Measurements from ENCODE around the gene TRAF7.

Gene TRAF7

GRCh38 chr16:2148714-2149629 lies 6.6 kb upstream of the TRAF7 start:
- DNase-seq: peak; percentile 20

GRCh38 chr16:2149630-2150417 lies 5.8 kb upstream of the TRAF7 start:
- DNase-seq: no peak

GRCh38 chr16:2150418-2151187 lies 5.0 kb upstream of the TRAF7 start:
- no peak for DNase-seq

DNA sequence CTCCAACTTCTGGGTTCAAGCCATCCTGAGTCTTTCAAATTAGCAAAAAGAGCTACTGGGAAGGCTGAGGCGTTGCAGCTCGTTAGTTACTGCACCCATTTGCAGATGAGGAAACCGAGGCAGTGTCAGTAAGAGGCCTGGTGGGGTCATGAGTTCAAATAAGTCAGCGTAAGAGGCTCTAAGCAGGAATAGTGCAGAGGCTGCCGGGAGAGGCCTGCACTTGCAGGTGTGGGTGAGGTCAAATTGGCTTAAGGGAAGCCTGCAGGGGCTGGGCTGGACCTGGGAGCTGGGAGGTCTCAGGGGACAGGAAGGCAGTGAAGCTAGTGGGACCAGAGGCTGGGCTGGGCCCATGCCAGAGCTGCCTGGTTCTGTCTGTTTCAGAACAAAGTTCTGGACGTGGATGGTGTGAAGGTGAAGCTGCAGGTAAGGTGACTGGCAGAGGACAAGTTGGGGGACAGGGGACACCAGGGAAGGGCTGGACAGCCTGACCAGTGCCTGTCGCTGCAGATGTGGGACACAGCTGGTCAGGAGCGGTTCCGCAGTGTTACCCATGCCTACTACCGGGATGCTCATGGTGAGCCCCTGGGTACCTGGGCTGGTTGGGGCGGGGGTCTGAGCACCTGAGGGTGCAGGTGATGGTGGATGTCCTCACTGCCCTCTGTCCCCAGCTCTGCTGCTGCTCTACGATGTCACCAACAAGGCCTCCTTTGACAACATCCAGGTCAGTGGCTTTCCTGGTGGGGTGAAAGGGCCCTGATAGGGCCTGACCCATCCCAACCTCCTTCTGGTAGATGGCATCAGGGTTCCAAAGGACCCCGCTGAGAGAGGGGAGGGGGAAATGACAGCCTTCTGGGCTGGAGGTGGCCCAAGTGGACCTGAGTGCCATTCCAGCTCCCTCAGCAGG lies 4.1 kb upstream of the TRAF7 start:
- no peak for DNase-seq

GRCh38 chr16:2152695-2153506 lies 2.7 kb upstream of the TRAF7 start:
- DNase-seq: no peak

GRCh38 chr16:2154533-2155090 lies 970 bp upstream of the TRAF7 start:
- DNase-seq: no peak

GRCh38 chr16:2155977-2156848 lies 631 bp downstream of the TRAF7 start:
- DNase-seq: no peak

DNA sequence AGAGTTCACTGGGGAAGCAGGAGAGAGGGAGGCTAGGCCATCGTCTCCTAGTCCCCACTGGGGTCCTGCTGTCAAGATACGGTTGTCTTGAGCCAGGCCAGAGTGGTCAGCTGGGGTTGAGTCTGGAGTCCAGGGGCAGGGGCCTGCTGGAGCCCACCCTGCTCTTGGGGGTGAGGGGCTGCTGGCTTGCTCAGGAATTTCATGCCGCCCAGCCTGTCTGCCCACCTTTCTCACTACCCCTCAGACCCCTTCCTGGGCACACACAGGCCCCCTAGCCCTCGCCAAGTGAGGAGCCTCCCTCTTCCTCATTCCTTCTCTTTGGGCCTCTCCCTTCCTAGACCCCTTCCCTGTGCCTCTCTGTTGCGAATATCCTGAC lies 1.3 kb downstream of the TRAF7 start:
- DNase-seq: no peak

DNA sequence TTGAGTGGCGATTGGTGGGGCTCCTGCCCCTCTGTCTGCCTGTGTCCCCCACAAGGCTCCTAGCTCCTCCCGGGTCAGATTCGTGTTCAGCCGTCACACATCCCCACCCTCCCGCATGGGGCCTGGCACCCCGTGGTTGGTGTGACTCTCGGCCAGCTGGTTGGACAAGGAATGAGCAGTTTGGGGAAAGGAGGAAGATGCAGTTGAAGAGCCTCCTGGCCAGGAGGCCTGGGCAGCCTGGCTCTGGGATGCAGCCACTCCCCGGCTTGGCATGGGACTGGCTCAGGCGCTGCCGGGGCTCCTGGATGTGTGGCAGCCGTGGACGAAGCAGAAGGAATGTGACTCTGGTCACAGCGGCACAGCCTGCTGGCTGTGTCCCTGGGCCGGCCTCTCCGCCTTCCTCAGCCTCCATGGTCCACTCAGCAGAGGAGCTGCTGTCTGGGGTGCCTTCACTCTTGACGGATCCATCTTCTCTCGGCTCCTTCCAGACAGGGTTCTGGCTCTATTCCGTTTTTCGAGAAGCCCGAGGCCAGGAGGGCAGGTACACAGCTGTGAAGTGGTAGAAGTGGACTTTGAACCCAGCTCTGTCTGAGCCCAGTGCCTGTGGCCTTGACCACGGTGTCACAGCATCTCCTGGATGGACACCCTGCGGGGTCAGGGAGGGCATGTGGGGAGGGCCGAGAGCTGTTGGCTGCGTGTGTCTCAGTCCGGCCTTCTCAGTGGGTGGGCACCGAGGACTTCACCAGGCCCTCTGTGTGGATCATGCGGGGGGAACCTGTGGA lies 2.1 kb downstream of the TRAF7 start:
- DNase-seq: no peak

GRCh38 chr16:2158262-2158638 lies 2.7 kb downstream of the TRAF7 start:
- DNase-seq: no peak

DNA sequence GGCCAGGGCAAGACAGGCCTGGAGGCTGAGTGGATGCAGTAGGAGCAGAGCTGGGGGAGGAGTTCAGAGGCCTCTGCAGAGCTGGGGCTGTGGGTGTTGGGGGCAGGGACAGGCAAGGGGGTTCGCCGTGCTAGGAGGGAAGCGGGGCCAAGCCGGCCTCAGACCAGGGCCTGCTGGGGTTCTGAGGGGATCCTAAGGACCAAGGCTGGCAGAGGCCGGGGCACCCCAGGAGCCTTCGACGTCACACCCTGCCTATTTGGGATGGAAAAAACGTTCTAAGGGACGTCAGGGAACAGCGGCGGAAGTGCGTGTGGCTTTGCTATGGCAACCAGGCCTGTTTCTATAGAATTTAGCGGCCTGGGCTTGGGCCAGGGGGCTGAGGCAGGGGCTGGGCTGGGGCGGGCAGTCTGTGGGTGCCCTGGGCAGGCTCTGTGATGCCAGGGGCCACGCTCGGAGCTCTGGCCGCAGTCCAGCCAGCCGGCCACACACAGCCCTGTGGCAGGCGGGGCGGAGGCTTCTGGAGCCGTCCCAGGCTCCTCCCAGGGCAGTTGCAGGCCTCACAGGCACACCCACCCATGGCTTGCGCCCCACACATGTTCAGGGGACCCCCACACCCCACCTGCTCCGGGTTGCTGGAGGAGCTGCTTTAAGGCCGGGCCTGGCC lies 3.7 kb downstream of the TRAF7 start:
- DNase-seq: no peak

- DNase-seq: no peak
Measured at GRCh38 chr16:2160915-2161551, 5.5 kb downstream of the TRAF7 start.

DNA sequence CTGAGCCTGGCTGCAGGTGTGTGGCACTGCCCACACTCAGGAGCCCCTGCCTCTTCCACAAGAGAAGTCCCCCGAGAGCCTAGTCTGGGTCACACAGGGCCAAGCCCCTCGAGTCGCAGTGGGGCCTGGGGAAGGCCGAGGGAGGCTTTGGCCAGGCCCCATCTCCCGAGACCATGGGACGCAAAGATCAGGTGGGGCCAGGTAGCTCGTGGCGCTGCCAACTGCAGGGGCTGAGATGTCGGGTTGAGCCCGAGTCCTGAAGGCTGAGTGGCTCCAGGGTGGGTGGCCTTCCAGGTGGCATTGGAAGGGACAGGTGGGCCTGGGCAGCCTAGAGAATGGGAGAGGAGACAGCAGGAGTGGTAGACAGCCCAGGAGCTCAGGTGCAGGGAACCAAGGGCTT lies 6.3 kb downstream of the TRAF7 start:
- no peak for DNase-seq

GRCh38 chr16:2162676-2163118 lies 7.1 kb downstream of the TRAF7 start:
- no peak for DNase-seq

DNA sequence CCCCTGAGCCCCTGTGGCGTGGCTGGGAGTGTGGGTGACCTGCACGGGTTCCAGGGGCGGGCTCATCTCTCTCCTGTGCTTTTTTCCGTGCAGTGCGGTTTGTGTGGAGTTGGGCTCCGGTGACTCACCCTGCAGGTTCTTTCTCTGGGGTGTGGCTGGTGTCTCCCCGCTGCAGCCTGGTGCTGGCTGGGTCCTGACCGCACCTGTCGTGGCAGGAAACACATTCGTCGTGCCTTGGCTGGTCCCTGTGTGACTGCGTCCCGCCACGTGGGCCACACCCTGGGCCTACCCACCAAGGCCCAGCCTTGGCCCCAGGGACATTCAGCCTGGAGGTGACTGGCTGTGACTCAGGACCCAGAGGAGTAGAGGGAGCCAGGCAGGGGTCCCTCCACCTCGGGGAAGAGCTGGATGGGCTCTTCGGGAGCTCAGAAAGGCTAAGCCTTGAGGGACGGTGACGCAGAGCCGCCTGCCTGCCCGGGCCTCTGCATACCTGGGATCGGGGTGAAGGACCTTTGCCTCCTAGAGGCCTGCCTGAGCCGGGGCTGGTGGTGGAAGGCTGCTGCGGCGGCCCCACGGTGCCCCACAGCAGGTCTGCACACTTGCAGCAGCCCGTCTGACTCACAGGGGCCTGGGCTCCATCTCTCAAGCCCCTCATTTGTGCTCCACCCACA lies 7.8 kb downstream of the TRAF7 start:
- DNase-seq: peak; percentile 34

- no peak for DNase-seq
Measured at GRCh38 chr16:2165861-2166260, 10.3 kb downstream of the TRAF7 start.

Measured in CD4-positive, alpha-beta T cell treated with Interleukin-12 subunit alpha and Interleukin-12 subunit beta, for 1 hour (primary cell).